H1 (cell line): ENCODE results near the gene CWF19L1. TPM values are rescaled to one million over a fixed set of nuclear protein-coding genes. Genes with fewer than 3 reads are reported as not detected.

Source experiments
- CTCF ChIA-PET: fragments of 300-600 bp; sonication (Branson Sonifier 250); formaldehyde crosslinking; loops from one replicate; lab custom pipeline; 2021; ENCODE audit not compliant: partially characterized antibody; lab: Charles Lee
- POLR2A ChIA-PET: fragments of 300-600 bp; sonication (Branson Sonifier 250); formaldehyde crosslinking; loops from one replicate; lab custom pipeline; 2021; ENCODE audit warnings: inconsistent platforms; ENCODE audit not compliant: partially characterized antibody; lab: Charles Lee
- DNase-seq, 2 experiments: peaks; one replicate each; pipeline versions ENCODE4 v3.0.0 to v3.0.0-alpha.2; 2010 to 2022; ENCODE audit warnings: low spot score in 2 of 2, low read depth in 1 of 2, mixed read lengths in 1 of 2
- FAIRE-seq: peaks from 2 replicates; lab custom pipeline; 2011; peaks lifted over from hg19 to GRCh38; lab: Jason Lieb, UNC
- H2AFZ ChIP-seq: 2 replicates; pipeline ENCODE4 v1.8.1; 2012; ENCODE audit warnings: low read length, inconsistent platforms
- H2AK5ac ChIP-seq: 2 replicates; pipeline ENCODE4 v1.6.1; 2013; ENCODE audit warnings: low read depth, low read length
- H2BK120ac ChIP-seq: replicated peaks from 2 replicates; pipeline ENCODE3; 2013; ENCODE audit warnings: low read depth, low read length, inconsistent platforms
- H2BK12ac ChIP-seq: 2 replicates; pipeline ENCODE4 v1.6.1; 2013; ENCODE audit warnings: low read depth, low read length
- H2BK15ac ChIP-seq: 2 replicates; pipeline ENCODE4 v1.6.1; 2013; ENCODE audit warnings: low read length
- H2BK20ac ChIP-seq: 2 replicates; pipeline ENCODE4 v1.6.1; 2013; ENCODE audit warnings: low read length
- H2BK5ac ChIP-seq: 2 replicates; pipeline ENCODE4 v1.6.1; 2013; ENCODE audit warnings: low read depth, low read length
- H3K14ac ChIP-seq: 2 replicates; pipeline ENCODE4 v1.6.1; 2013; ENCODE audit warnings: inconsistent platforms; ENCODE audit not compliant: insufficient read length
- H3K18ac ChIP-seq: 2 replicates; pipeline ENCODE4 v1.6.1; 2013; ENCODE audit warnings: low read length; ENCODE audit errors: extremely low read depth
- H3K23ac ChIP-seq: 2 replicates; pipeline ENCODE4 v1.6.1; 2013; ENCODE audit warnings: inconsistent platforms; ENCODE audit not compliant: insufficient read length
- H3K23me2 ChIP-seq: 2 replicates; pipeline ENCODE4 v1.6.1; 2013; ENCODE audit warnings: low read depth, low read length
- H3K27ac ChIP-seq: 2 replicates; pipeline ENCODE4 v1.6.1; 2011; ENCODE audit warnings: low read depth, low read length, inconsistent platforms
- H3K27me3 ChIP-seq, 4 experiments: replicated peaks in 1 of 4; 1 replicate in 1 of 4; 2 replicates in 3 of 4; pipeline versions ENCODE4 v1.6.1 to v1.8.1; 2011 to 2013; ENCODE audit warnings: low read length in 3 of 4, mild to moderate bottlenecking in 3 of 4, inconsistent platforms in 2 of 4, mixed read lengths in 2 of 4, moderate library complexity in 1 of 4; ENCODE audit not compliant: control insufficient read depth in 3 of 4, insufficient read depth in 3 of 4; ENCODE audit errors: extremely low read depth in 1 of 4
- H3K36me3 ChIP-seq, 4 experiments: 2 replicates each; pipeline versions ENCODE4 v1.6.1 to v1.8.1; 2011 to 2013; ENCODE audit warnings: mild to moderate bottlenecking in 4 of 4, low read length in 3 of 4, moderate library complexity in 2 of 4, control low read depth in 1 of 4, inconsistent platforms in 1 of 4; ENCODE audit not compliant: insufficient read depth in 4 of 4, control insufficient read depth in 2 of 4
- H3K4ac ChIP-seq: replicated peaks from 2 replicates; pipeline ENCODE3; 2013; ENCODE audit warnings: low read length, low read depth, mixed read lengths, inconsistent platforms; ENCODE audit not compliant: insufficient read length
- H3K4me1 ChIP-seq, 4 experiments: replicated peaks in 1 of 4; 1 replicate in 1 of 4; 2 replicates in 3 of 4; pipeline versions ENCODE4 v1.6.1 to v1.8.1; 2011 to 2013; ENCODE audit warnings: low read length in 3 of 4, inconsistent platforms in 2 of 4, mixed read lengths in 1 of 4; ENCODE audit not compliant: insufficient read depth in 4 of 4, control insufficient read depth in 3 of 4
- H3K4me2 ChIP-seq, 2 experiments: 2 replicates each; pipeline versions ENCODE4 v1.6.1 to v1.8.1; 2011 to 2013; ENCODE audit warnings: low read depth in 2 of 2, low read length in 2 of 2, control low read depth in 1 of 2, inconsistent platforms in 1 of 2, mild to moderate bottlenecking in 1 of 2; ENCODE audit not compliant: insufficient read depth in 1 of 2
- H3K4me3 ChIP-seq, 4 experiments: fragments of 200-600, 300-600 bp in 1 of 4; sonication (generic), shearing (Covaris generic), sonication (Bioruptor Twin) in 1 of 4; 2 replicates each; pipeline versions ENCODE4 v1.5.1 to v1.8.1; 2011 to 2016; ENCODE audit warnings: low read length in 4 of 4, low read depth in 3 of 4, control low read depth in 2 of 4, inconsistent platforms in 2 of 4, mild to moderate bottlenecking in 2 of 4, mixed read lengths in 1 of 4, moderate library complexity in 1 of 4; ENCODE audit not compliant: insufficient read depth in 2 of 4; ENCODE audit errors: extremely low read depth in 1 of 4
- H3K56ac ChIP-seq: replicated peaks from 2 replicates; pipeline ENCODE3; 2013; ENCODE audit warnings: low read depth, mild to moderate bottlenecking, mixed read lengths, low read length, inconsistent platforms; ENCODE audit not compliant: insufficient read length
- H3K79me1 ChIP-seq: 2 replicates; pipeline ENCODE4 v1.6.1; 2013; ENCODE audit warnings: low read depth, low read length, control low read depth
- H3K79me2 ChIP-seq, 2 experiments: 2 replicates each; pipeline versions ENCODE4 v1.6.1 to v1.8.1; 2012 to 2013; ENCODE audit warnings: low read length in 2 of 2, mild to moderate bottlenecking in 2 of 2, inconsistent platforms in 1 of 2; ENCODE audit not compliant: insufficient read depth in 2 of 2, control insufficient read depth in 1 of 2
- H3K9ac ChIP-seq, 4 experiments: replicated peaks in 1 of 4; 1 replicate in 1 of 4; 2 replicates in 3 of 4; pipeline versions ENCODE4 v1.6.1 to v1.8.1; 2011 to 2013; ENCODE audit warnings: low read depth in 3 of 4, low read length in 3 of 4, control low read depth in 2 of 4, mild to moderate bottlenecking in 2 of 4, moderate library complexity in 2 of 4, inconsistent platforms in 1 of 4; ENCODE audit errors: extremely low read depth in 1 of 4
- H3K9me3 ChIP-seq, 2 experiments: 2 replicates each; pipeline versions ENCODE4 v1.6.1 to v1.8.1; 2012 to 2013; ENCODE audit warnings: mild to moderate bottlenecking in 2 of 2, moderate library complexity in 2 of 2, control low read depth in 1 of 2, inconsistent platforms in 1 of 2, low read depth in 1 of 2, low read length in 1 of 2, mixed read lengths in 1 of 2; ENCODE audit not compliant: insufficient read depth in 2 of 2
- H4K20me1 ChIP-seq, 2 experiments: replicated peaks in 1 of 2; 2 replicates each; pipeline versions ENCODE3 to v1.8.1; 2011 to 2013; ENCODE audit warnings: inconsistent platforms in 2 of 2, low read length in 2 of 2, mild to moderate bottlenecking in 1 of 2; ENCODE audit not compliant: insufficient read depth in 2 of 2, control insufficient read depth in 1 of 2
- H4K5ac ChIP-seq: 2 replicates; pipeline ENCODE4 v1.6.1; 2013; ENCODE audit warnings: low read length, low read depth, mixed read lengths, inconsistent platforms; ENCODE audit not compliant: insufficient read length
- H4K8ac ChIP-seq: 2 replicates; pipeline ENCODE4 v1.8.0; 2013; ENCODE audit warnings: mild to moderate bottlenecking, moderate library complexity, low read length, inconsistent platforms; ENCODE audit not compliant: insufficient read depth; ENCODE audit errors: extremely low read depth
- H4K91ac ChIP-seq: replicated peaks from 2 replicates; pipeline ENCODE3; 2013; ENCODE audit warnings: low read length, mixed read lengths, inconsistent platforms; ENCODE audit not compliant: insufficient read length
- ASH2L ChIP-seq: fragments of 200-600, 300-600 bp; sonication (generic); IDR thresholded peaks from one replicate; pipeline ENCODE4 v1.7.1; 2017; ENCODE audit warnings: low read length
- CHD2 ChIP-seq: IDR thresholded peaks from 2 replicates; pipeline ENCODE4 v1.6.1; 2012; ENCODE audit warnings: low read length, improper control_type of control experiment
- EP300 ChIP-seq, 2 experiments: IDR thresholded peaks; 1 replicate in 1 of 2; 2 replicates in 1 of 2; pipeline ENCODE4 v1.6.1; 2011 to 2012; ENCODE audit warnings: low read depth in 2 of 2, low read length in 2 of 2, mild to moderate bottlenecking in 2 of 2, borderline replicate concordance in 1 of 2, inconsistent platforms in 1 of 2, moderate library complexity in 1 of 2
- GABPA ChIP-seq: IDR thresholded peaks from 2 replicates; pipeline ENCODE4 v1.6.1; 2011; ENCODE audit warnings: mild to moderate bottlenecking, low read length, moderate library complexity, borderline replicate concordance; ENCODE audit not compliant: insufficient read depth
- JUND ChIP-seq: IDR thresholded peaks from 2 replicates; pipeline ENCODE4 v1.6.1; 2011; ENCODE audit warnings: mild to moderate bottlenecking, improper control_type of control experiment, low read length
- NANOG ChIP-seq: IDR thresholded peaks from 2 replicates; pipeline ENCODE4 v1.6.1; 2011; ENCODE audit warnings: low read length, low read depth, mild to moderate bottlenecking, inconsistent platforms; ENCODE audit not compliant: insufficient read depth, poor library complexity, severe bottlenecking
- POLR2AphosphoS5 ChIP-seq: IDR thresholded peaks from 2 replicates; pipeline ENCODE4 v1.6.1; 2011; ENCODE audit warnings: low read depth, low read length
- RXRA ChIP-seq: IDR thresholded peaks from 2 replicates; pipeline ENCODE4 v1.6.1; 2011; ENCODE audit warnings: low read depth, mild to moderate bottlenecking, low read length, moderate library complexity; ENCODE audit not compliant: insufficient read depth
- TAF1 ChIP-seq: IDR thresholded peaks from 2 replicates; pipeline ENCODE4 v1.6.1; 2011; ENCODE audit warnings: mild to moderate bottlenecking, low read depth, low read length
- TBP ChIP-seq: IDR thresholded peaks from 2 replicates; pipeline ENCODE4 v1.6.1; 2011; ENCODE audit warnings: low read depth, low read length, improper control_type of control experiment
- YY1 ChIP-seq: IDR thresholded peaks from 2 replicates; pipeline ENCODE4 v1.6.1; 2011; ENCODE audit warnings: low read depth, mild to moderate bottlenecking, low read length
- WGBS, 2 experiments: shearing (Covaris generic) in 1 of 2; methylation state at CpG; one replicate each; pipeline versions ENCODE4 v1.1.6 to v1.1.7; 2013 to 2015; ENCODE audit warnings: low lambda C conversion rate in 2 of 2, mixed read lengths in 2 of 2, inconsistent platforms in 1 of 2, low coverage in 1 of 2, missing lambda C conversion rate in 1 of 2; ENCODE audit not compliant: insufficient replicate concordance in 2 of 2, insufficient coverage in 1 of 2, insufficient read length in 1 of 2; ENCODE audit errors: extremely low coverage in 1 of 2, missing lambda C conversion rate in 1 of 2; 5-methylcytosine and 5-hydroxymethylcytosine counted together
- polyA plus RNA-seq, 7 experiments: library from polyadenylated mRNA; depleted of rRNA in 3 of 7; stranded (reverse) in 5 of 7; unstranded in 2 of 7; fragments of >200 nt in 5 of 7; fragments of 200-250 nt in 2 of 7; gene quantifications; 1 replicate in 5 of 7; 2 replicates in 1 of 7; 4 replicates in 1 of 7; pipeline versions ENCODE4 v1.2.1 to v1.2.3, GENCODE V29; 2011 to 2013; ENCODE audit warnings: missing spikeins in 2 of 7, mixed read lengths in 2 of 7
- total RNA-seq: library from RNA; stranded (reverse); fragmentation: NEBNext Ultra II Directional; extraction: Animal tissue kit (Norgen Biotek cat#: 25700); gene quantifications from 2 replicates; pipeline ENCODE4 v1.2.1, GENCODE V29; 2021

The CWF19L1 gene
- total and polyA plus RNA-seq, 2 of the 8 experiments (the other 6 are each of a cell fraction or from before 2014, with no cell fraction given): 11.1 to 29.9 TPM

GRCh38 chr10:100282907-100283306 lies 15.5 kb upstream of the CWF19L1 start:
- no peak overlapping the region for H4K5ac ChIP-seq
- H3K23me2 ChIP-seq: peaks cover 11% of the 10 kb centered on the region
- peaks cover 4% of the 10 kb centered on the region for H3K79me1 ChIP-seq
- ChIA-PET POLR2A (interaction anchor here (1.1 to 1.5 kb wide), 3 partner anchors 9 to 64 kb away, joined by 4 to 6 read pairs (median 6); partner anchors contain the start of gene SCD), CTCF (interaction anchor here (0.6 kb wide), 1 partner anchor 118 kb away, joined by 3 read pairs; no protein-coding TSS in a partner anchor)
- no peak overlapping the region for H3K4me2 ChIP-seq
- no peak overlapping the region for H2AK5ac ChIP-seq
- no peak overlapping the region for H2BK12ac ChIP-seq
- H3K23ac ChIP-seq: no peak overlapping the region
- no peak overlapping the region for H3K9ac ChIP-seq
- H2BK120ac ChIP-seq: no peak overlapping the region
- FAIRE-seq (no peak), DNase-seq (no peak)
- peaks cover 0 to 3% of the 10 kb centered on the region in 2 experiments for H4K20me1 ChIP-seq
- H3K18ac ChIP-seq: no peak overlapping the region
- H3K4ac ChIP-seq: no peak overlapping the region
- H3K4me3 ChIP-seq: no peak overlapping the region
- H3K36me3 ChIP-seq: peaks cover 15 to 37% (median 30%) of the 10 kb centered on the region in 4 experiments
- H2BK20ac ChIP-seq: no peak overlapping the region
- no peak overlapping the region for H2BK15ac ChIP-seq
- no peak overlapping the region for H2BK5ac ChIP-seq
- 97% methylated on average over 3 of the region's 3 CpGs; no CpG with 5 or more reads in 1 of the 2 experiments for WGBS, 2 experiments
- H3K56ac ChIP-seq: no peak overlapping the region
- H3K14ac ChIP-seq: no peak overlapping the region
- H4K91ac ChIP-seq: no peak overlapping the region
- H3K4me1 ChIP-seq: peaks cover 0 to 8% (median 4%) of the 10 kb centered on the region in 4 experiments; a peak in 4 of 7 replicates
- H4K8ac ChIP-seq: no peak overlapping the region
- H3K79me2 ChIP-seq: peaks cover 7 to 44% of the 10 kb centered on the region in 2 experiments; a peak in 3 of 4 replicates
- H3K27me3 ChIP-seq: no peaks in the 10 kb centered on the region
- H3K9me3 ChIP-seq: no peaks in the 10 kb centered on the region; a peak in 1 of 4 replicates
- no peak overlapping the region for H3K27ac ChIP-seq
- no peak overlapping the region for H2AFZ ChIP-seq
- no peak for TF ChIP-seq TAF1
- no peak for TF ChIP-seq JUND
- no peak for TF ChIP-seq YY1
- no peak for TF ChIP-seq CHD2
- no peak for TF ChIP-seq EP300 (IDR thresholded peaks at IDR 0.05; ENCODE audit: borderline replicate concordance in 1 of 2, low read depth in 2 of 2, low read length in 2 of 2)
- TF ChIP-seq GABPA: no peak
- no peak for TF ChIP-seq RXRA
- no peak for TF ChIP-seq NANOG
- no peak for TF ChIP-seq ASH2L
- TF ChIP-seq POLR2AphosphoS5: no peak
- TF ChIP-seq TBP: no peak
